ENCODE data around the gene TMEM53.

- TF ChIP-seq CTCF (IDR thresholded peaks at IDR 0.05): no peak
- no peak for TF ChIP-seq POLR2AphosphoS5 (IDR thresholded peaks at IDR 0.05)
Observed at GRCh38 chr1:44679468-44679867, 5.2 kb upstream of the TMEM53 start.

Data from breast epithelium (tissue), 3 donors.